RPMI7951 (cell line): Measurements from ENCODE around the gene NDUFA5. TPM values are rescaled to one million over a fixed set of nuclear protein-coding genes. Genes with fewer than 3 reads are reported as not detected.

Source experiments
- DNase-seq: peaks from one replicate; pipeline ENCODE4 v3.0.0-alpha.2; 2012; ENCODE audit warnings: low read depth
- total RNA-seq: library from RNA; depleted of rRNA; stranded (reverse); fragments of >200 nt; shearing (Covaris generic); gene quantifications from 2 replicates; pipeline ENCODE4 v1.2.3, GENCODE V29; 2014; rRNA removed

The NDUFA5 gene
- total RNA-seq, 1 experiment from 2014 or later = 102 TPM

DNA sequence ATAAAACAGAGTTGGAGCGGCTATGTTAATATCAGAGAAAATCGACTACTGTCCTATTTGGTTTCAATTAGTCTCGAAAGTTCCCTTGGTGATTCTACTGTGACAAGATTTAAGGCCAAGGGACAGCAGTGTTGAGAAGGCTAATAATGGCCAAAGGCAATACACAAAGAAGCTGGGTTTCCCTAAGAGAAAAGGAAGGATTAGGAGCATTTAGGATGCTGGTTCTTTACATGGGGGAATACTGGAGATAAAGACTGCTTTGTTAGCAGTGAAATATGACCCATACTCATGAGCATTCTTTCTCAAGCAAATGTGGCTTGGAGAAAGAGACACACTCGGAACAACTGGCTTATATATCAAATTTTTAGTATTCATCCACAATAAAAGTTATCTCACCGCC lies 55.4 kb downstream of the NDUFA5 start:
- no peak for DNase-seq

DNA sequence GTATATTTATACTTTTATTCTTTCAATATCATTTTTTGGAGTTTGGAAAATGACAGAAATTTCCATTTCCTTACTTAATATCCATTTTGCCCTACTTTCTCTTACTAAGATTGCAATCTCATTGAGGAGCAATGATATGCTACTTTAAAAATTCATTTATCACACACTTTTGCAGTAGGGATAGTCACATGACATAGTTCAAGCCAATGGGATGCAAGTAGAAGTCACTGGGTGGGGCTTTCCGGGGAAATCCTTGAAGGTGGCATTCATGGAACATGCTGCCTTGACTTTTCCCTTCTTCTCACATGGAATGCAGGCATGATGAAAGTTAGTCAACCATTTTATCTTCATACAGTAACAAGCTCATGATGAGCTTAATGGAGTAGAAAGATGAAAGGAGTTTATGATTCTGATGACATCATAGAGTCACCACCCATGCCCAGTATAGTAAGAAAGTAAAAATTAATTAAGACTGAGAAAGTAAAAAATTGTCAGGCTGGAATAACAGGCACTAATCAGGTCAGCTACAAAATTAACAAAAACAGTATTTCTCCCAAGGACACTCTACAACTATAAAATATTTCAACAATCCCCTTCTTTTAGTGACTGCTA lies 56.6 kb downstream of the NDUFA5 start:
- no peak for DNase-seq

DNA sequence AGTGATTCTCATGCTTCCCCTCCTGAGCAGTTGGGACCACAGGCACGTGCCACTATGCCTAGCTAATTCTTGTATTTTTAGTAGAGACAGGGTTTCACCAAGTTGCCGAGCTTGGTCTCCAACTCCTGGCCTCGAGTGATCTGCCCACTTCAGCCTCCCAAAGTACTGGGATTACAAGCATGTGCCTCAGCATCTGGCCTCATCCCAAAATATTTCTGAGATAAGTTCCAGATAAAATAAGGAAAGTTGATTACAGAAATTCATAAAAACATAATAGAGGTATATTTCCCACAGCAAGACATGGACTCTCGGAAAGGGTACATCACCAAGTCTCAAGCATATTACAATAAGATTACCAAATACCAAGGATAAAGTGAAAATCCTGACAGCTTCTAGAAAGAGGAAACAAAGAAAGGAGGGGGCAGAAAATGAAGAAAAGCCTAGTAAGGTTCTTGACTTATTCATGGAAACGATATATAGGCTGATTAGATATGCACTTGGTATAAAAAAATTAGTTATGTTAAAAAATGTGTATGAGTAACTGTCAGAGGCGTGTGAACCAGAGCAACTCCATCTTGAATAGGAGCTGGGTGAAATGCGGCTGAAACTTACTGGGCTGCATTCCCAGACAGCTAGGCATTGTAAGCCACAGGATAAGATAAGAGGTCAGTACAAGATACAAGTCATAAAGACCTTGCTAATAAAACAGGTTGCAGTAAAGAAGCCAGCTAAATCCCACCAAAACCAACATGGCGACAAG lies 58.2 kb downstream of the NDUFA5 start:
- DNase-seq = no peak

DNA sequence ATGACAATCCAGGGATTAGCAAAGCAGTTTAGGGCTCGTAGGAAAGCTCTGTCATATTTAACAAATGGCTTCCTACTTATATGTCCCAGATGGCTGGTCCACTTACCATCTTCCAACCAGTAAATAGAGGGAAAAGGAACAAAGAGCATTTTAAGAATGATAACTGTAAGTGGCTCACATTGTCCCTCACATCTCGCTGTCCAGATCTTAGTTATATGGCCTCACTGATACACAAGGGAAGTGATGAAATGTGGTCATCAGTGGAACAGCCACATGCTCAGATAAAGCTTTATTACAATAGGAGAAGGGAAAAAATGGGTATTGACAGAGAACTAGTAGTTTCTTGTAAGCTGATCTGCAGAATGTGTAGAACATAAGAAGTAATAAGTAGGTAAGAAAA lies 59.0 kb downstream of the NDUFA5 start:
- DNase-seq = no peak

DNA sequence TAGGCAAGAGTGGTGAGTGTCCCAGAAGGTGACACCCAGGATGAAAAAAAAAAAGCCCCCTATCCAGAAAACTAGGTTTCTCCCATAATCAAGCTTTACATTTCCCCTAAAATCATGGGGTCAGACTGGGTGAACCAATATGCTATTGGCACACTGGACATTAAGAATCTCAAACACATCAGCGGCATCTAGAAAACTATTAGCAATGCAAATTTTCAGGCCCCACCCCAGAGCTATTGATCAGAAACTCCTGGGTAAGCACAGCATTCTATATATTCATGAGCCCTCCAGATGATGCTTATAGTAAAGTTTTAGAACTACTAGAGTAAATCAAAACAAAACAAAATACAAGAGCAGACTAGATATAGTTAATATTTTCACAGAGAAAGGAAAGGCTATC lies 59.6 kb downstream of the NDUFA5 start:
- no peak for DNase-seq

DNA sequence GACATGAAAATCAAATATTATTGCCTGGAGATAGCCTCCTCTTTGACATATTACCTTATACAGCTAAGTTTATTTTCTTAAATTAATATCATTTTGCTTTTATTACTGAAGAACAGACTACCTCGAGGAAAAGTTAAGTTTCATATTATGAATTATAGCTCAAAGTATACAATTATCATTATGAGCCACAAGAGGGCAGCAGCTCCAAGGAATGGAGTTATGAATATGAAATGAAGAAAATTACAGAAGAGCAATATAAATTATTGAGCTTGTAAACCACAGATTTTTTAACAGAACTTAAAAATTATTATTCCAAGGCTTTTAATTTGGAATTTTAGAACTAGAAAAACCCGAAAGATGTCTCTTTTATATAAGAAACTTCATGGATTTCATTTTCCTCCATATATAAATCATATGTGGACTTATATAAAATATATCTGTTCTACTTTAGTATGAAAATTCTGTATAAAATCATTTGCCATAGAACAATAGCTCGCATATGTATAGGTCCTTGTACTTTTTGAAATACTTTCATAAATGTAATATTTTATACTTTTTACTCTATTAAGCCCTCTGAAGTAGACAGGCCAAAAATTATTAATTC lies 63.3 kb downstream of the NDUFA5 start:
- DNase-seq = peak; percentile 28

DNA sequence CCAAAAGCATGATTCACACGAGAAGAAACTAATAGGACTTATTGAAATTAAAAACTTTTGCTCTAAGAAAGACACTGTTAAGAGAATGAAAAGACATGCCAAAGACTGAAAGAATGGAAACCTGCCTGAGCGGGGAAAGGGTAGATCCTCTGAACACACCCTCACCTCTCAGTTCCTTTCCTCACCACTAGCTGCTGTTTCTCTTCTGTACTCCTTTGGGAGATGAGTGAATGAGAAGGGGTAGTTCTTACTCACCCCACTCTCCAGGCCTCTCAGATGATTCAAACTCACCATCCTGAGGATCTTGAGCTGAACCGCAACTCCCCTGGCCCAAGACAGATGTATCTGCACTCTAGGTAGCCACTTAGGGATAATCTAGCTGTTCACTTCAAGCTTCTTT lies 65.1 kb downstream of the NDUFA5 start:
- DNase-seq = peak; percentile 2

Other genes with a start within 250 kb of the NDUFA5 start
- 0.39 and 1.1 TPM in 2 replicates for gene IQUB, start 23.2 kb downstream of the NDUFA5 start, total RNA-seq
- 0.12 TPM in 1 of 2 replicates, not detected in the other for gene ASB15, start 44.0 kb upstream of the NDUFA5 start, total RNA-seq
- not detected in 2 replicates for gene LMOD2, start 98.0 kb upstream of the NDUFA5 start, total RNA-seq
- gene WASL, start 191.2 kb upstream of the NDUFA5 start, total RNA-seq = 18.3 and 25.8 TPM in 2 replicates